SKM-1 treated with dmso at 0.1 percent for 144 hours (cell line): ENCODE results near the gene CBX5.

Experiments
- DNase-seq: peaks from one replicate; lab custom pipeline; 2025; ENCODE audit not compliant: unreplicated experiment; lab: John Stamatoyannopoulos, UW

Gene CBX5

GRCh38 chr12:54227927-54228326 is 52.0 kb downstream of the CBX5 start:
- peak; percentile 25 for DNase-seq

- no peak for DNase-seq
Observed at GRCh38 chr12:54227376-54227775, 52.5 kb downstream of the CBX5 start.

- no peak for DNase-seq
Observed at GRCh38 chr12:54225666-54226065, 54.3 kb downstream of the CBX5 start.

GRCh38 chr12:54222609-54223008 is 57.3 kb downstream of the CBX5 start:
- no peak for DNase-seq

GRCh38 chr12:54221402-54221984 is 58.4 kb downstream of the CBX5 start:
- no peak for DNase-seq

GRCh38 chr12:54220567-54220966 is 59.4 kb downstream of the CBX5 start:
- DNase-seq = no peak

GRCh38 chr12:54220092-54220557 is 59.8 kb downstream of the CBX5 start:
- peak; percentile 15 for DNase-seq

- no peak for DNase-seq
Observed at GRCh38 chr12:54217774-54218241, 62.1 kb downstream of the CBX5 start.

GRCh38 chr12:54216797-54217661 is 62.9 kb downstream of the CBX5 start:
- DNase-seq = peak; percentile 58

- no peak for DNase-seq
Observed at GRCh38 chr12:54215989-54216796, 63.7 kb downstream of the CBX5 start.

GRCh38 chr12:54214553-54215406 is 65.1 kb downstream of the CBX5 start:
- DNase-seq = peak; percentile 62

GRCh38 chr12:54213079-54213478 is 66.8 kb downstream of the CBX5 start:
- no peak for DNase-seq

GRCh38 chr12:54211920-54212319 is 68.0 kb downstream of the CBX5 start:
- DNase-seq = no peak

GRCh38 chr12:54210400-54210790 is 69.5 kb downstream of the CBX5 start:
- no peak for DNase-seq

GRCh38 chr12:54208591-54208990 is 71.3 kb downstream of the CBX5 start:
- DNase-seq = no peak

- peak; percentile 7 for DNase-seq
Observed at GRCh38 chr12:54207539-54208294, 72.2 kb downstream of the CBX5 start.

- DNase-seq = no peak
Observed at GRCh38 chr12:54206791-54207190, 73.1 kb downstream of the CBX5 start.

- DNase-seq = no peak
Observed at GRCh38 chr12:54204316-54204715, 75.6 kb downstream of the CBX5 start.

- DNase-seq = peak; percentile 5
Observed at GRCh38 chr12:54201001-54201794, 78.7 kb downstream of the CBX5 start.
